Thoracic aorta (tissue), 2 donors: ENCODE measurements around the gene GREB1L. TPM values are rescaled to one million over a fixed set of nuclear protein-coding genes. Genes with fewer than 3 reads are reported as not detected.

Source experiments
- ATAC-seq: fragments of 150-250 bp; one replicate; pipeline ENCODE4 v1.8.0; 2017; ENCODE audit warnings: low read depth; ENCODE audit not compliant: insufficient number of reproducible peaks, low FRiP score
- DNase-seq: peaks from one replicate; pipeline ENCODE4 v3.0.0-alpha.2; 2020; ENCODE audit warnings: low spot score
- H3K27ac ChIP-seq, 2 donors: fragments of 200-600 bp; sonication (generic); 1 replicate in 1 of 2; 2 replicates in 1 of 2; pipeline ENCODE4 v1.5.1; 2016; ENCODE audit warnings: mild to moderate bottlenecking in 2 of 2, moderate library complexity in 2 of 2
- H3K27me3 ChIP-seq: fragments of 200-600 bp; sonication (generic); replicated peaks from 2 replicates; pipeline ENCODE4 v1.6.0; 2016; ENCODE audit warnings: mild to moderate bottlenecking; ENCODE audit not compliant: insufficient read depth
- H3K36me3 ChIP-seq: fragments of 200-600 bp; sonication (generic); one replicate; pipeline ENCODE4 v1.5.1; 2016
- H3K4me1 ChIP-seq, 2 donors: fragments of 200-600 bp; sonication (generic); 1 replicate in 1 of 2; 2 replicates in 1 of 2; pipeline versions ENCODE4 v1.5.1 to v1.6.0; 2016; ENCODE audit warnings: low read depth in 2 of 2, mild to moderate bottlenecking in 1 of 2; ENCODE audit not compliant: control insufficient read depth in 1 of 2
- H3K4me3 ChIP-seq: fragments of 200-600 bp; sonication (generic); 2 replicates; pipeline ENCODE4 v1.5.1; 2016; ENCODE audit warnings: mild to moderate bottlenecking
- H3K9me3 ChIP-seq: fragments of 200-600 bp; sonication (generic); 2 replicates; pipeline ENCODE4 v1.5.1; 2016
- CTCF ChIP-seq: fragments of 200-600 bp; sonication (generic); IDR thresholded peaks from one replicate; pipeline ENCODE4 v1.5.1; 2019; ENCODE audit warnings: antibody characterized with exemption
- total RNA-seq, 2 donors: library from RNA; depleted of rRNA; stranded (reverse); fragments of >200 nt; gene quantifications; one replicate each; pipeline versions ENCODE4 v1.1.0 to v1.2.3, GENCODE V29; 2016

Gene GREB1L
- total RNA-seq, 2 donors from 2014 or later, result 12.7 to 20.0 TPM

- no peaks in the 10 kb centered on the region for H3K36me3 ChIP-seq
- no peak for ATAC-seq
- no peak for TF ChIP-seq CTCF
- no peak overlapping the region for H3K4me3 ChIP-seq
- H3K4me1 ChIP-seq, result peaks cover 0 to 5% of the 10 kb centered on the region in 2 donors
- no peak for DNase-seq
- no peaks in the 10 kb centered on the region for H3K27me3 ChIP-seq
- no peaks in the 10 kb centered on the region for H3K9me3 ChIP-seq
- H3K27ac ChIP-seq, result no peak overlapping the region
These were observed 13.2 kb downstream of the GREB1L start for GRCh38 chr18:21255211-21255610.

GRCh38 chr18:21257386-21257785 lies 15.4 kb downstream of the GREB1L start:
- DNase-seq (no peak), ATAC-seq (no peak)
- TF ChIP-seq CTCF, result no peak
- Histone ChIP-seq H3K36me3 (no peaks in the 10 kb centered on the region), H3K4me1 (peaks cover 0 to 6% of the 10 kb centered on the region in 2 donors), H3K27me3 (no peaks in the 10 kb centered on the region), H3K27ac (no peak overlapping the region), H3K4me3 (no peak overlapping the region), H3K9me3 (no peaks in the 10 kb centered on the region)

DNA sequence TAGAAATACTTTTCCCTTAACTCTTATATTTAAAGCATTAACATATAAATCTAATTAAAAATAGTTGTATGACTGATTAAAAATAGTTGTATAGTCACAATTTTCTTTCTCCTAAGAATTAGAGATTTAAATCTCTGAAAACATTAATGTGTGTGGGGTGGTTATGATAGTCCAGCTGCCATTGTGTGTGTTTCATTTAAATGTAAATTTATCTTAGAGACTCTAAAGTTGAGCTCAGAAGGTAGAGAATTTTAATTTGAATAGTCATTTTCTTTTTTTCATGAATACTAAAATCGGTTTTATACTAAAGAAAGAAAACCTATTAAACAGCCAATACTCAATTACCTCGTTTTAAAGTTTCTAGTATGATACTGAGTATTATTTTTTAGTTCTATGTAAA lies 18.6 kb downstream of the GREB1L start:
- TF ChIP-seq CTCF, result no peak
- ATAC-seq (no peak), DNase-seq (no peak)
- Histone ChIP-seq H3K36me3 (no peaks in the 10 kb centered on the region), H3K27ac (no peak overlapping the region), H3K9me3 (no peaks in the 10 kb centered on the region), H3K4me1 (peaks cover 8 to 29% of the 10 kb centered on the region in 2 donors), H3K4me3 (no peak overlapping the region), H3K27me3 (no peaks in the 10 kb centered on the region)

DNA sequence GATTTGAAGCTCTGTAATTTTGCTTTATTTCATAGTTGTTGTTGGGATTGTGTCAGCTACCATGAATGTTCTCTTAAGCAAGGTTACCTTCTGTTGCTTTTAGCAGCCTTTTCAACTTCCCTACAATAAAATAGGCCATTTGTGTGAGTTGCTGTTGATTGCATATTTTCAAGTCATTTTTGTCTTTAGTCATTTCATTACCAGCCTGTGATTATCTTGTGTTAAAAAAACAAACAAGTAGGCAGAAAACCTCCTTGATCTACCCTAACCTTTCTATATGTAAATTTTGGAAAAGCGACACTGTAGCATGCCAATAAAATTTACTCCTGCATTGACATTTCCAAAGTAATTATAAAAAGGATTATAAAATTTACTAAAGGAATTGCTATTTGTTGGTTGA lies 19.3 kb downstream of the GREB1L start:
- no peak for DNase-seq
- H3K27me3 ChIP-seq, result no peaks in the 10 kb centered on the region

GRCh38 chr18:21262244-21262643 lies 20.2 kb downstream of the GREB1L start:
- peaks cover 8 to 42% of the 10 kb centered on the region in 2 donors for H3K4me1 ChIP-seq
- no peaks in the 10 kb centered on the region for H3K27me3 ChIP-seq
- H3K36me3 ChIP-seq, result no peaks in the 10 kb centered on the region
- no peak for DNase-seq
- no peak for TF ChIP-seq CTCF
- no peaks in the 10 kb centered on the region for H3K9me3 ChIP-seq
- no peak overlapping the region for H3K27ac ChIP-seq
- no peak overlapping the region for H3K4me3 ChIP-seq
- no peak for ATAC-seq

More for the DNA sequence above, 19.3 kb downstream of the GREB1L start:
- no peak overlapping the region for H3K4me3 ChIP-seq
- H3K27ac ChIP-seq, result no peak overlapping the region
- H3K36me3 ChIP-seq, result no peaks in the 10 kb centered on the region
- H3K9me3 ChIP-seq, result no peaks in the 10 kb centered on the region
- no peak for TF ChIP-seq CTCF
- ATAC-seq, result no peak
- peaks cover 8 to 36% of the 10 kb centered on the region in 2 donors for H3K4me1 ChIP-seq
